SK-N-SH treated with all-trans-retinoic acid at 6 μM for 48 hours (cell line): ENCODE measurements around the gene PTPRD.

Experiments used
- ATAC-seq: fragments of 200-7000 bp; cut with Tn5 transposase; 3 replicates; pipeline ENCODE4 v1.9.1; 2020; ENCODE audit warnings: mild to moderate bottlenecking, moderate library complexity
- ARNTL ChIP-seq: fragments of 450-650 bp; formaldehyde crosslinking; IDR thresholded peaks from 2 replicates; pipeline ENCODE4 v1.5.0; 2020; ENCODE audit warnings: low read depth, mild to moderate bottlenecking, moderate library complexity, borderline replicate concordance
- BACH2 ChIP-seq: fragments of 250-450 bp; sonication (Bioruptor Pico); IDR thresholded peaks from 2 replicates; pipeline ENCODE4 v1.9.0; 2021; ENCODE audit warnings: mild to moderate bottlenecking, borderline replicate concordance
- CSDC2 ChIP-seq: fragments of 250-450 bp; sonication (Bioruptor Pico); IDR thresholded peaks from 2 replicates; pipeline ENCODE4 v1.5.0; 2020; ENCODE audit warnings: mild to moderate bottlenecking, moderate library complexity
- ESRRG ChIP-seq: fragments of 250-450 bp; sonication (Bioruptor Pico); IDR thresholded peaks from 2 replicates; pipeline ENCODE4 v1.6.1; 2021; ENCODE audit warnings: mild to moderate bottlenecking
- OSR1 ChIP-seq: fragments of 250-450 bp; sonication (Bioruptor Pico); IDR thresholded peaks from 2 replicates; pipeline ENCODE4 v1.8.0; 2022; ENCODE audit warnings: moderate library complexity, mild to moderate bottlenecking, inconsistent platforms
- PPARA ChIP-seq: fragments of 250-450 bp; sonication (Bioruptor Pico); IDR thresholded peaks from 2 replicates; pipeline ENCODE4 v1.5.0; 2020; ENCODE audit warnings: mild to moderate bottlenecking, borderline replicate concordance
- RARB ChIP-seq: fragments of 250-450 bp; sonication (Bioruptor Pico); IDR thresholded peaks from 2 replicates; pipeline ENCODE4 v1.8.0; 2021; ENCODE audit warnings: mild to moderate bottlenecking, moderate library complexity
- SNAI2 ChIP-seq: fragments of 250-450 bp; sonication (Bioruptor Pico); IDR thresholded peaks from 2 replicates; pipeline ENCODE4 v1.5.0; 2020; ENCODE audit warnings: mild to moderate bottlenecking, moderate library complexity
- TCF4 ChIP-seq: fragments of 250-450 bp; sonication (Bioruptor Pico); IDR thresholded peaks from 2 replicates; pipeline ENCODE4 v1.8.0; 2021; ENCODE audit warnings: mild to moderate bottlenecking, moderate library complexity, borderline replicate concordance
- ZFP3 ChIP-seq: fragments of 250-450 bp; sonication (Bioruptor Pico); IDR thresholded peaks from 2 replicates; pipeline ENCODE4 v1.5.0; 2020; ENCODE audit warnings: mild to moderate bottlenecking, moderate library complexity
- ZNF565 ChIP-seq: fragments of 450-650 bp; formaldehyde crosslinking; conservative IDR thresholded peaks from 2 replicates; pipeline ENCODE4 v1.5.0; 2020; ENCODE audit warnings: low read depth, mild to moderate bottlenecking, moderate library complexity
- ZNF8 ChIP-seq: fragments of 450-650 bp; formaldehyde crosslinking; IDR thresholded peaks from 2 replicates; pipeline ENCODE4 v1.5.0; 2020; ENCODE audit warnings: mild to moderate bottlenecking, moderate library complexity
- TF ChIP-seq, protein P1 (sequence below): fragments of 250-450 bp; sonication (Bioruptor Pico); IDR thresholded peaks from 2 replicates; pipeline ENCODE4 v1.8.0; 2021; ENCODE audit warnings: low read depth, mild to moderate bottlenecking, moderate library complexity, borderline replicate concordance
- TF ChIP-seq, protein P2 (sequence below): fragments of 250-450 bp; sonication (Bioruptor Pico); IDR thresholded peaks from 2 replicates; pipeline ENCODE4 v1.5.1; 2020; ENCODE audit warnings: low read depth, mild to moderate bottlenecking, moderate library complexity
- TF ChIP-seq, protein P3 (sequence below): fragments of 250-450 bp; sonication (Bioruptor Pico); IDR thresholded peaks from 2 replicates; pipeline ENCODE4 v1.5.1; 2021; ENCODE audit warnings: mild to moderate bottlenecking, moderate library complexity
- TF ChIP-seq, protein P4 (sequence below): fragments of 250-450 bp; sonication (Bioruptor Pico); IDR thresholded peaks from 2 replicates; pipeline ENCODE4 v1.5.0; 2020; ENCODE audit warnings: mild to moderate bottlenecking, moderate library complexity
- TF ChIP-seq, protein P5 (sequence below): fragments of 250-450 bp; sonication (Bioruptor Pico); IDR thresholded peaks from 2 replicates; pipeline ENCODE4 v1.8.0; 2020; ENCODE audit warnings: mild to moderate bottlenecking, moderate library complexity, borderline replicate concordance

PTPRD gene

DNA sequence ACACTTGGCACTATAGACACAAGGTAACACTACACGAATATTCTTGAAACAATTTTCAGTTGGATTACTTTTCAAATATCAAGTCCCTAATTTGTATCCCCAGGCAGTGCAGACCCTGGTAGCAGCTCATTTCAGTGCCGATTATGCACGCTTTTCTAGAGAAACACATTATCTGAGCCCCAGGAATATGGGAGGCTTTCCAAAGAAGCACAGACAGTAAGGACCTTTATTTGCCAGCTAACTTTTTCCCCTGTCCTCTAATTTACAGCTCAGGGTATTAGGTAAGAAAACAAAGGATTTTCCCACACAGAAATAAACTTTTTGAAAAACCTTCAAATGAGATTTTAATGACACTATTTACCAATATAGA lies 1961.0 kb downstream of the PTPRD start:
- TF ChIP-seq TCF4 (CRISPR knock-in tag) (no peak), SNAI2 (CRISPR knock-in tag) (no peak), PPARA (CRISPR knock-in tag) (no peak), RARB (CRISPR knock-in tag) (no peak), ZNF565 (CRISPR knock-in tag) (no peak), CSDC2 (no peak), ZFP3 (CRISPR knock-in tag) (no peak), BACH2 (CRISPR knock-in tag) (no peak), ARNTL (CRISPR knock-in tag) (no peak), OSR1 (CRISPR knock-in tag) (no peak), ESRRG (no peak)
- TF ChIP-seq, protein P1, sequence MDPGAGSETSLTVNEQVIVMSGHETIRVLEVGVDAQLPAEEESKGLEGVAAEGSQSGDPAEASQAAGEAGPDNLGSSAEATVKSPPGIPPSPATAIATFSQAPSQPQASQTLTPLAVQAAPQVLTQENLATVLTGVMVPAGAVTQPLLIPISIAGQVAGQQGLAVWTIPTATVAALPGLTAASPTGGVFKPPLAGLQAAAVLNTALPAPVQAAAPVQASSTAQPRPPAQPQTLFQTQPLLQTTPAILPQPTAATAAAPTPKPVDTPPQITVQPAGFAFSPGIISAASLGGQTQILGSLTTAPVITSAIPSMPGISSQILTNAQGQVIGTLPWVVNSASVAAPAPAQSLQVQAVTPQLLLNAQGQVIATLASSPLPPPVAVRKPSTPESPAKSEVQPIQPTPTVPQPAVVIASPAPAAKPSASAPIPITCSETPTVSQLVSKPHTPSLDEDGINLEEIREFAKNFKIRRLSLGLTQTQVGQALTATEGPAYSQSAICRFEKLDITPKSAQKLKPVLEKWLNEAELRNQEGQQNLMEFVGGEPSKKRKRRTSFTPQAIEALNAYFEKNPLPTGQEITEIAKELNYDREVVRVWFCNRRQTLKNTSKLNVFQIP (CRISPR knock-in tag), result no peak
- TF ChIP-seq, protein P2, sequence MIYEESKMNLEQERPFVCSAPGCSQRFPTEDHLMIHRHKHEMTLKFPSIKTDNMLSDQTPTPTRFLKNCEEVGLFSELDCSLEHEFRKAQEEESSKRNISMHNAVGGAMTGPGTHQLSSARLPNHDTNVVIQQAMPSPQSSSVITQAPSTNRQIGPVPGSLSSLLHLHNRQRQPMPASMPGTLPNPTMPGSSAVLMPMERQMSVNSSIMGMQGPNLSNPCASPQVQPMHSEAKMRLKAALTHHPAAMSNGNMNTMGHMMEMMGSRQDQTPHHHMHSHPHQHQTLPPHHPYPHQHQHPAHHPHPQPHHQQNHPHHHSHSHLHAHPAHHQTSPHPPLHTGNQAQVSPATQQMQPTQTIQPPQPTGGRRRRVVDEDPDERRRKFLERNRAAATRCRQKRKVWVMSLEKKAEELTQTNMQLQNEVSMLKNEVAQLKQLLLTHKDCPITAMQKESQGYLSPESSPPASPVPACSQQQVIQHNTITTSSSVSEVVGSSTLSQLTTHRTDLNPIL, result no peak
- TF ChIP-seq, protein P3, sequence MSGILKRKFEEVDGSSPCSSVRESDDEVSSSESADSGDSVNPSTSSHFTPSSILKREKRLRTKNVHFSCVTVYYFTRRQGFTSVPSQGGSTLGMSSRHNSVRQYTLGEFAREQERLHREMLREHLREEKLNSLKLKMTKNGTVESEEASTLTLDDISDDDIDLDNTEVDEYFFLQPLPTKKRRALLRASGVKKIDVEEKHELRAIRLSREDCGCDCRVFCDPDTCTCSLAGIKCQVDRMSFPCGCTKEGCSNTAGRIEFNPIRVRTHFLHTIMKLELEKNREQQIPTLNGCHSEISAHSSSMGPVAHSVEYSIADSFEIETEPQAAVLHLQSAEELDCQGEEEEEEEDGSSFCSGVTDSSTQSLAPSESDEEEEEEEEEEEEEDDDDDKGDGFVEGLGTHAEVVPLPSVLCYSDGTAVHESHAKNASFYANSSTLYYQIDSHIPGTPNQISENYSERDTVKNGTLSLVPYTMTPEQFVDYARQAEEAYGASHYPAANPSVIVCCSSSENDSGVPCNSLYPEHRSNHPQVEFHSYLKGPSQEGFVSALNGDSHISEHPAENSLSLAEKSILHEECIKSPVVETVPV (CRISPR knock-in tag), result no peak

DNA sequence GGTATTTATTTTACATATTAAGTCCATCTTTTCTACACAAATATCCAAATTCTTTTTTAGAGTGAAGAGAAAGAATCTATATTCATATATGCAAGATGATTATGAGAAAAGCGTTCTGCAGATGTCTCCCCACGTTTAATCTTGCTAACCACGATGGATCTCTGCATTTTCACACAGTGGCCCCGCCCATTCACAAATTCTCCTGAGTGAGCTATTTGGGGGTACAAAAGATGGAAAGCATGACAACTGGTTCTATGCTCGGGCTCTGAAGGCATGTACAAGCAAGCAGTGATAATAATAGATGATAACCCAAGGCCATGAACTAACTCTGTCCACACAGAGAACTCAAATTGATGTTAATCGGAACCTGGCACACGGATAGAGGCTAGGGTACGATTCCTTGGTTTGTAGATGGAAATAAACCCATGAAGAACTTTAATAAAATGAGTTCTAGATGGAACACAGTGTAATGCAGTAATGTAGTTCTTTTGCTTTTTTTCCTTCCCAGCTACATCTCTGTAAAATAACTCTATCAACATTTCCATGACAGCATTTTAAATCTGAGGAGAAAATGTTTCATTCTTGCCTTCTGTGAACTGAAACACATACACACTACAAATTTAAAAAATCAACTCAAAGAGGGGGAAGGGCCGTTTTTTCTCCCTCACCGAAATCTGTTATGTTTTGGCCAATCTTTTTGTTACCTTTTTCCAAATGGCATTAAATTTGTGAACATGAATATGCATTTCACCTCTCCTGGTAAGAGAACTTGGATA lies 1961.5 kb downstream of the PTPRD start:
- no peak for ATAC-seq
- TF ChIP-seq, protein P3 (CRISPR knock-in tag), result no peak
- TF ChIP-seq ZNF8 (no peak), ZFP3 (CRISPR knock-in tag) (no peak), ZNF565 (CRISPR knock-in tag) (no peak)
- TF ChIP-seq, protein P4, sequence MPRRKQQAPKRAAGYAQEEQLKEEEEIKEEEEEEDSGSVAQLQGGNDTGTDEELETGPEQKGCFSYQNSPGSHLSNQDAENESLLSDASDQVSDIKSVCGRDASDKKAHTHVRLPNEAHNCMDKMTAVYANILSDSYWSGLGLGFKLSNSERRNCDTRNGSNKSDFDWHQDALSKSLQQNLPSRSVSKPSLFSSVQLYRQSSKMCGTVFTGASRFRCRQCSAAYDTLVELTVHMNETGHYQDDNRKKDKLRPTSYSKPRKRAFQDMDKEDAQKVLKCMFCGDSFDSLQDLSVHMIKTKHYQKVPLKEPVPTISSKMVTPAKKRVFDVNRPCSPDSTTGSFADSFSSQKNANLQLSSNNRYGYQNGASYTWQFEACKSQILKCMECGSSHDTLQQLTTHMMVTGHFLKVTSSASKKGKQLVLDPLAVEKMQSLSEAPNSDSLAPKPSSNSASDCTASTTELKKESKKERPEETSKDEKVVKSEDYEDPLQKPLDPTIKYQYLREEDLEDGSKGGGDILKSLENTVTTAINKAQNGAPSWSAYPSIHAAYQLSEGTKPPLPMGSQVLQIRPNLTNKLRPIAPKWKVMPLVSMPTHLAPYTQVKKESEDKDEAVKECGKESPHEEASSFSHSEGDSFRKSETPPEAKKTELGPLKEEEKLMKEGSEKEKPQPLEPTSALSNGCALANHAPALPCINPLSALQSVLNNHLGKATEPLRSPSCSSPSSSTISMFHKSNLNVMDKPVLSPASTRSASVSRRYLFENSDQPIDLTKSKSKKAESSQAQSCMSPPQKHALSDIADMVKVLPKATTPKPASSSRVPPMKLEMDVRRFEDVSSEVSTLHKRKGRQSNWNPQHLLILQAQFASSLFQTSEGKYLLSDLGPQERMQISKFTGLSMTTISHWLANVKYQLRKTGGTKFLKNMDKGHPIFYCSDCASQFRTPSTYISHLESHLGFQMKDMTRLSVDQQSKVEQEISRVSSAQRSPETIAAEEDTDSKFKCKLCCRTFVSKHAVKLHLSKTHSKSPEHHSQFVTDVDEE (CRISPR knock-in tag), result no peak
- TF ChIP-seq, protein P2, result no peak
- TF ChIP-seq, protein P5, sequence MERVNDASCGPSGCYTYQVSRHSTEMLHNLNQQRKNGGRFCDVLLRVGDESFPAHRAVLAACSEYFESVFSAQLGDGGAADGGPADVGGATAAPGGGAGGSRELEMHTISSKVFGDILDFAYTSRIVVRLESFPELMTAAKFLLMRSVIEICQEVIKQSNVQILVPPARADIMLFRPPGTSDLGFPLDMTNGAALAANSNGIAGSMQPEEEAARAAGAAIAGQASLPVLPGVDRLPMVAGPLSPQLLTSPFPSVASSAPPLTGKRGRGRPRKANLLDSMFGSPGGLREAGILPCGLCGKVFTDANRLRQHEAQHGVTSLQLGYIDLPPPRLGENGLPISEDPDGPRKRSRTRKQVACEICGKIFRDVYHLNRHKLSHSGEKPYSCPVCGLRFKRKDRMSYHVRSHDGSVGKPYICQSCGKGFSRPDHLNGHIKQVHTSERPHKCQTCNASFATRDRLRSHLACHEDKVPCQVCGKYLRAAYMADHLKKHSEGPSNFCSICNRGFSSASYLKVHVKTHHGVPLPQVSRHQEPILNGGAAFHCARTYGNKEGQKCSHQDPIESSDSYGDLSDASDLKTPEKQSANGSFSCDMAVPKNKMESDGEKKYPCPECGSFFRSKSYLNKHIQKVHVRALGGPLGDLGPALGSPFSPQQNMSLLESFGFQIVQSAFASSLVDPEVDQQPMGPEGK (CRISPR knock-in tag), result no peak

More for the DNA sequence above, 1961.0 kb downstream of the PTPRD start:
- ATAC-seq, result no peak
